BLaER1 (cell line): ENCODE results near the gene GNAT2.

Experiments
- H3K27ac ChIP-seq: shearing (Covaris generic); formaldehyde crosslinking; 2 replicates; pipeline ENCODE4 v1.8.1; 2022
- H3K27me3 ChIP-seq: shearing (Covaris generic); formaldehyde crosslinking; 2 replicates; pipeline ENCODE4 v1.8.1; 2022
- H3K36me3 ChIP-seq: shearing (Covaris generic); formaldehyde crosslinking; 2 replicates; pipeline ENCODE4 v1.8.1; 2022
- H3K4me1 ChIP-seq: shearing (Covaris generic); formaldehyde crosslinking; 2 replicates; pipeline ENCODE4 v1.8.1; 2022
- H3K4me2 ChIP-seq: shearing (Covaris generic); formaldehyde crosslinking; 2 replicates; pipeline ENCODE4 v1.8.1; 2022
- H3K4me3 ChIP-seq: shearing (Covaris generic); formaldehyde crosslinking; 2 replicates; pipeline ENCODE4 v1.8.1; 2022
- H3K9ac ChIP-seq: shearing (Covaris generic); formaldehyde crosslinking; 2 replicates; pipeline ENCODE4 v1.8.1; 2022
- H3K9me3 ChIP-seq: shearing (Covaris generic); formaldehyde crosslinking; 2 replicates; pipeline ENCODE4 v1.8.1; 2022
- H4K20me1 ChIP-seq: shearing (Covaris generic); formaldehyde crosslinking; 2 replicates; pipeline ENCODE4 v1.8.1; 2022
- Cebpa-rat ChIP-seq: shearing (Covaris generic); IDR thresholded peaks from 2 replicates; pipeline ENCODE4 v1.8.1; 2022

Gene GNAT2

GRCh38 chr1:109622137-109622892 lies 2.9 kb upstream of the GNAT2 start:
- H3K36me3 ChIP-seq, result peaks cover 16% of the 10 kb centered on the region
- H3K4me2 ChIP-seq, result peak overlapping the region; percentile 91
- peak overlapping the region; percentile 93 for H3K4me3 ChIP-seq
- H3K9ac ChIP-seq, result peak overlapping the region; percentile 83
- H4K20me1 ChIP-seq, result peaks cover 62% of the 10 kb centered on the region
- H3K4me1 ChIP-seq, result peaks cover 73% of the 10 kb centered on the region
- no peaks in the 10 kb centered on the region for H3K27me3 ChIP-seq
- H3K27ac ChIP-seq, result peak overlapping the region; percentile 93
- no peak for TF ChIP-seq Cebpa-rat
- H3K9me3 ChIP-seq, result no peaks in the 10 kb centered on the region

- Histone ChIP-seq H3K9me3 (no peaks in the 10 kb centered on the region), H4K20me1 (peaks cover 55% of the 10 kb centered on the region), H3K27me3 (no peaks in the 10 kb centered on the region), H3K4me3 (peak overlapping the region; percentile 93), H3K9ac (peak overlapping the region; percentile 83), H3K4me1 (peaks cover 66% of the 10 kb centered on the region), H3K36me3 (peaks cover 9% of the 10 kb centered on the region), H3K4me2 (peak overlapping the region; percentile 91), H3K27ac (peak overlapping the region; percentile 93)
- no peak for TF ChIP-seq Cebpa-rat
Measured at GRCh38 chr1:109621379-109622136, 2.1 kb upstream of the GNAT2 start.

GRCh38 chr1:109620841-109621286 lies 1.4 kb upstream of the GNAT2 start:
- peak overlapping the region; percentile 89 for H3K27ac ChIP-seq
- peak overlapping the region; percentile 91 for H3K9ac ChIP-seq
- no peaks in the 10 kb centered on the region for H3K9me3 ChIP-seq
- H3K4me1 ChIP-seq, result peaks cover 66% of the 10 kb centered on the region
- peaks cover 2% of the 10 kb centered on the region for H3K36me3 ChIP-seq
- H4K20me1 ChIP-seq, result peaks cover 48% of the 10 kb centered on the region
- no peak for TF ChIP-seq Cebpa-rat
- peak overlapping the region; percentile 91 for H3K4me2 ChIP-seq
- H3K27me3 ChIP-seq, result no peaks in the 10 kb centered on the region
- H3K4me3 ChIP-seq, result peak overlapping the region; percentile 93

- TF ChIP-seq Cebpa-rat, result no peak
- peaks cover 66% of the 10 kb centered on the region for H3K4me1 ChIP-seq
Measured at GRCh38 chr1:109620401-109620791, 980 bp upstream of the GNAT2 start.

DNA sequence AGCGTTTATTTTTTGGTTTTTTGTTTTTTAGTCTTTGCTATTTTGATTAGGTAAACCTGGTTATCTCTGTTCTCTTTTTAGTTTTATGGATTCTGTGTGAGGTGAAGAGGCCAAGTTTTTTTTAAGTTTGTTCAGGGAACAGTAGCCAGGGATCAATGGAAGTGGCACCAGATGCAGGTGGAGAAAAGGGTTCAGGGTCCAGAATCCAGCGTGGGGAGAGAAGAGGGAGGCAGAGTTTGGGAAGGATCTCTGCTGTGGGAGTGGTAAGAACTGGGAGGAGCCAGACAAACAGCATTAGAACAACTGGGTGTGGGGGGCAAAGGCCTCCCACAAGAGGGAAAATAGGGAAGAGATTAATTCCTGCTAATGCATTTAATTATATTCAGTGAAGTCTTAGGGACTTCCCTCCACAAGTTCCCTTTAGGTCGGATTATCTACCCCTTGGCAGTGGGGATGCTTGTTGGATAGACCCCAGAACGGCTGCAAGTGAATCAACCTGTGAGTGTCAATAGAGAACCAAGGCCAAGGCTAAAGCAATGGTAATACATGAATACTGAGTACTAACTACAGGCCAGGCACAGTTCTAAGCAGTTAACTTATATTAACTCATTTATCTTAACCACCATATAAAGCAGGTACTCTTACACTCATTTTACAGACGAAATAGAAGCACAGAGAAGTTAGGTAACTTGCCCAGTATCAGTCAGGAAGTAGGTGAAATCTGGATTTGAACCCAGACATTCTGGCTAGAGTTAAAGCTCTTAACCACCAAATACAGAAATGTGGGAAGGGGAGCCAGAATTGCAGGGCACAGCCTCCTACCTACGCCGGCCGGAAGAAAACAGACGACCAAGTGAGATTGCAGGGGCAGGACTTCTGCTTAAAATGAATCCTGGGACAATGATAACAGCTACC lies 498 bp downstream of the GNAT2 start:
- peaks cover 60% of the 10 kb centered on the region for H3K4me1 ChIP-seq
- TF ChIP-seq Cebpa-rat, result no peak
- no peaks in the 10 kb centered on the region for H3K9me3 ChIP-seq
- peak overlapping the region; percentile 89 for H3K27ac ChIP-seq
- H3K4me3 ChIP-seq, result peak overlapping the region; percentile 93
- H3K4me2 ChIP-seq, result peak overlapping the region; percentile 91
- peak overlapping the region; percentile 91 for H3K9ac ChIP-seq
- peaks cover 28% of the 10 kb centered on the region for H4K20me1 ChIP-seq
- no peaks in the 10 kb centered on the region for H3K36me3 ChIP-seq
- no peaks in the 10 kb centered on the region for H3K27me3 ChIP-seq

More at GRCh38 chr1:109620401-109620791, 980 bp upstream of the GNAT2 start:
- Histone ChIP-seq H3K9ac (peak overlapping the region; percentile 91), H3K27me3 (no peaks in the 10 kb centered on the region), H3K36me3 (no peaks in the 10 kb centered on the region), H3K27ac (peak overlapping the region; percentile 89), H4K20me1 (peaks cover 43% of the 10 kb centered on the region), H3K4me3 (peak overlapping the region; percentile 93), H3K9me3 (no peaks in the 10 kb centered on the region), H3K4me2 (peak overlapping the region; percentile 91)

DNA sequence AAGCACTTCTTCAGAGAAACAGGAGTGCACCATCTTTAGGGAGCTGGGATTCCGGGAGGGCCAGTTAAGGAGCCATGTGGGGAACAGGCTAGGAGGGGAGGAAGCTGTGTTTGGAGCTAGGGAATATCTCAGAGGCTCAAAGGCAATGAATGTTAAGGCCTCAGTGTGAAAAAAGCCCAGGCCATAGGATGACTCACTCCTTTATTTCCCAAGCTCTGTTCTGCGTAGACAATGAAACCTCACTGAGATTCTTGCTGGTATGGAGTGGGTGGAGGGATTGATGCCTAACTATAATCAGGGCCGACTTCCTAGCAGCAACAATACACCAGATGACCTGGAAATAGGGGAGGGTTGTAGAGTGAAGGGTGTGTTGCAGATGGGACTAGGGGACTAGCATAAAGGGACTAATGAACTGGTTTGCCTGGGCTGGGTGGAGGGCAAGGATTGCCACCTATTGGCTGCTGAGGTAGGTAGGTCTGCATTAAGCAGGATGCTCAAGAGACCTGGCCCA lies 2.1 kb downstream of the GNAT2 start:
- no peak overlapping the region for H3K27ac ChIP-seq
- H3K4me3 ChIP-seq, result no peak overlapping the region
- H3K9me3 ChIP-seq, result no peaks in the 10 kb centered on the region
- H4K20me1 ChIP-seq, result peaks cover 15% of the 10 kb centered on the region
- H3K4me2 ChIP-seq, result no peak overlapping the region
- no peak overlapping the region for H3K9ac ChIP-seq
- no peaks in the 10 kb centered on the region for H3K36me3 ChIP-seq
- H3K27me3 ChIP-seq, result no peaks in the 10 kb centered on the region
- H3K4me1 ChIP-seq, result peaks cover 57% of the 10 kb centered on the region
- no peak for TF ChIP-seq Cebpa-rat

DNA sequence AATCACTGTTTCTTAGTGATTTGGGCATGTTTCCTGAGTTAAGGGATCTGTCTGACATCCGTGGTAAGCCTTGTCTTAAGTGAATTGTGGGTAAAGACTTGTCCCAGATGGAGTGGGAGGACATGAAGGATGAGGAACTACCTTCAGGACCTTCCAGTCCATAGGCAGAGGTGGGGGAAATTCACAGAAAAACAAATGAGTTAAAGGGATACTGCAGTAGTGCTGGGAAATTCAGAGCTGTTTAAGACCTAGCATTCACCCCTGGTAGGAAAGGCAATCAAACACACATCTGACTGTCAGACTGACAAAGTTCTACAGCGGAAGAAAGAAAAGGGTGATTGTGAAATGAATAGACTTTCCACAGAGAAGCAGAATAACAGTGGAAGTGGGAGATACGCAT lies 3.0 kb downstream of the GNAT2 start:
- Histone ChIP-seq H3K4me3 (no peak overlapping the region), H3K4me2 (peak overlapping the region; percentile 39), H3K4me1 (peaks cover 47% of the 10 kb centered on the region), H3K9ac (no peak overlapping the region), H3K27ac (no peak overlapping the region), H3K9me3 (no peaks in the 10 kb centered on the region), H4K20me1 (peaks cover 5% of the 10 kb centered on the region; the same call in 1 of the 2 replicates), H3K27me3 (no peaks in the 10 kb centered on the region), H3K36me3 (no peaks in the 10 kb centered on the region)
- no peak for TF ChIP-seq Cebpa-rat

- no peak for TF ChIP-seq Cebpa-rat
- Histone ChIP-seq H4K20me1 (peaks cover under 1% of the 10 kb centered on the region; the same call in 1 of the 2 replicates), H3K4me3 (no peak overlapping the region), H3K4me2 (peak overlapping the region; percentile 39), H3K36me3 (no peaks in the 10 kb centered on the region), H3K9me3 (no peaks in the 10 kb centered on the region), H3K27me3 (no peaks in the 10 kb centered on the region), H3K4me1 (peaks cover 46% of the 10 kb centered on the region), H3K27ac (no peak overlapping the region), H3K9ac (no peak overlapping the region; the same call in 1 of the 2 replicates)
Measured at GRCh38 chr1:109615879-109616278, 3.5 kb downstream of the GNAT2 start.
